A673 (cell line): ENCODE results near the gene ARRB1.

Experiments used
- EZH2 ChIP-seq: fragments of 200-600 bp; sonication (generic); IDR thresholded peaks from 2 replicates; pipeline ENCODE4 v1.6.1; 2017; ENCODE audit warnings: borderline replicate concordance, low read depth, mild to moderate bottlenecking, mixed read lengths, antibody characterized with exemption, low read length; ENCODE audit not compliant: poor library complexity, severe bottlenecking
- TF ChIP-seq, protein P1 (sequence below): fragments of 300-800, 200-600 bp; sonication (generic); conservative IDR thresholded peaks from 2 replicates; pipeline ENCODE4 v1.5.1; 2017; ENCODE audit warnings: low read depth, mild to moderate bottlenecking, antibody characterized with exemption, low read length, moderate library complexity, mixed read lengths

- TF ChIP-seq, protein P1, sequence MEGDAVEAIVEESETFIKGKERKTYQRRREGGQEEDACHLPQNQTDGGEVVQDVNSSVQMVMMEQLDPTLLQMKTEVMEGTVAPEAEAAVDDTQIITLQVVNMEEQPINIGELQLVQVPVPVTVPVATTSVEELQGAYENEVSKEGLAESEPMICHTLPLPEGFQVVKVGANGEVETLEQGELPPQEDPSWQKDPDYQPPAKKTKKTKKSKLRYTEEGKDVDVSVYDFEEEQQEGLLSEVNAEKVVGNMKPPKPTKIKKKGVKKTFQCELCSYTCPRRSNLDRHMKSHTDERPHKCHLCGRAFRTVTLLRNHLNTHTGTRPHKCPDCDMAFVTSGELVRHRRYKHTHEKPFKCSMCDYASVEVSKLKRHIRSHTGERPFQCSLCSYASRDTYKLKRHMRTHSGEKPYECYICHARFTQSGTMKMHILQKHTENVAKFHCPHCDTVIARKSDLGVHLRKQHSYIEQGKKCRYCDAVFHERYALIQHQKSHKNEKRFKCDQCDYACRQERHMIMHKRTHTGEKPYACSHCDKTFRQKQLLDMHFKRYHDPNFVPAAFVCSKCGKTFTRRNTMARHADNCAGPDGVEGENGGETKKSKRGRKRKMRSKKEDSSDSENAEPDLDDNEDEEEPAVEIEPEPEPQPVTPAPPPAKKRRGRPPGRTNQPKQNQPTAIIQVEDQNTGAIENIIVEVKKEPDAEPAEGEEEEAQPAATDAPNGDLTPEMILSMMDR: no peak
- TF ChIP-seq EZH2: no peak
Measured at GRCh38 chr11:75276186-75276585, 75.3 kb downstream of the ARRB1 start.
